GM19351 (cell line): Measurements from ENCODE around the gene HRC.
"Not testable (repeated sequence)": the region's sequence is repeated elsewhere in the genome, so short reads cannot be mapped to it uniquely, and the experiment has no call there.

Experiments used
- ATAC-seq: cut with Tn5 transposase; IDR thresholded peaks from one replicate; pipeline ENCODE4 v1.9.1; 2021; ENCODE audit warnings: mild to moderate bottlenecking, moderate library complexity; ENCODE audit not compliant: unreplicated experiment

Gene HRC

DNA sequence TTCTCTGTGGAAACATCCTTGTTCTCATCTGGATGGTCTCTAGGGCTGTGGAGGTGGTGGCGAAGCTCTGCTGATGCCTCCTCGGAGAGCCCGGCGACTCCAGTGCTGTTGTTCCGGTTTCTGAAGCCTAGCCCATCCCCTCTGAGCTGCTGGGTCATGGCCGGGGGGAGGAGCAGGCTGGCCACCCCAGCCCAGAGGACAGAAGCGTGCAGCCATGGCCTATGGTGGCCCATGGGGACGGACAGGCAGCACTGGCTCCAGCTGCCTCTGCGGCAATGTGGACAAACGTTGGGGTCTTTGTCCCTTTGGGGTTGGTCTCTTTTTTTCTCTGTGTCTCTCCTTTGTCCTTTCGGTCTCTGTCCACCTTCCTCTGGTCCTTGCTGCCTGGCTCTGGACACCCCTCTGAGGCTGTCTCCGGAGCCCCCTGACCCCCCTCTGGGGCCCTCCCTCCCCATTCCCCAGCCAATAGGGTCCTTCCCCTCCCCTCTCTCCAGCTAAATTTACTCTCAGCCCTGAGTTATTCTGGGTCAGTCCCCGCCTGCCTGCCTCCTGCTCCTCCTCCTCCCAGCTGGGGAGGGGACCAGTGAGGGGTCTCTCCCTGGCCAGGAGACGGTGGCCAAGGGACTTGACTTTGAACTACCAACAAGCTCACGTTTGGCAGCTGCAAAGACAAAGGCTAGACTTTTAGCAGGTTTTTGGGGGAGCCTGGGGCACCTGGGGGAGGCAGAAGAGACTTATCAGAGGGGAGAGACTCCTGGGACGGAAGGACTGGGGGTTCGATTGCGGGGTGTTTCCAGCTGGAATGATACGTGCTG, at the start of gene HRC:
Gene HRC (minus strand): TSS at position 392 of the 815 bp plus-strand sequence. CDS start 159 bp downstream, at position 233.
- no peak for ATAC-seq

DNA sequence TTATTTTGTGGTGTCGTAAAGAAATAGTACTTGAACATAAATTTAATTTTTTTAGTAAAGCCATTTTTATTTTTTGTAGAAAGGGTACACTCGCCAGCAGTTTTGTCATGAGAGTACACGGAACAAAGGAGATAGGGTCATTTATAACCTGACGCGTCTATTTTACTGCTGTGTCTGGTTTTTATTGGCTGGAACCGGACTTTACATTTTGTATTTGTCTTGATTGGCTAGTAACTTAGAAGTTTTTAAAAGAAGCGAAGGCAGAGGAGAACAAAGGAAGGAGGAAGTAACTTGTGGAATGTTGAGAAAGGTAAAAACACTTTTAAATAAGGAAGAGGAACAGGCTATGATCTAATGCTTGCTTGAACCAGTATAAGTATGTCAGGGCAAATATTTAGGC, 45.8 kb upstream of the HRC start:
- ATAC-seq = no peak

GRCh38 chr19:49200238-49200862, 45.2 kb upstream of the HRC start:
- ATAC-seq = no peak

GRCh38 chr19:49196527-49197240, 41.5 kb upstream of the HRC start:
- no peak for ATAC-seq

- ATAC-seq = no peak
Measured at GRCh38 chr19:49194408-49194807, 39.2 kb upstream of the HRC start.

- no peak for ATAC-seq
Measured at GRCh38 chr19:49193822-49194394, 38.7 kb upstream of the HRC start.

DNA sequence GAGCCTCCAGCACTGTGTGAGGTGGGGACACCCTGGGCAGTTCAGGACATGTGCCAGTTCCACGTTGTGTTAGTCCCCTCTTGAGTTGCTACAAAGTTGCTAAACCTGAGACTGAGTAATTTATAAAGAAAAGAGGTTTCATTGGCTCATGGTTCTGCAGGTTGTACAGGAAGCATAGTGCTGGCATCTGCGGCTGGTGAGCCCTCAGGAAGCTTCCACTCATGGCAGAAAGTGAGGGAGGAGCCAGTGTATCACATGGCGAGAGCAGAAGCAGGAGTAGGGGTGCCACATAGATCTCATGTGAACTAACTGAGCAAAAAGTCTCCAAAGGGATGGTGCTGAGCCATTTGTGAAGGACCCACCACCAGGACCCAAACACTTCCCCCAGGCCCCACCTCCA, 35.6 kb upstream of the HRC start:
- ATAC-seq = no peak

DNA sequence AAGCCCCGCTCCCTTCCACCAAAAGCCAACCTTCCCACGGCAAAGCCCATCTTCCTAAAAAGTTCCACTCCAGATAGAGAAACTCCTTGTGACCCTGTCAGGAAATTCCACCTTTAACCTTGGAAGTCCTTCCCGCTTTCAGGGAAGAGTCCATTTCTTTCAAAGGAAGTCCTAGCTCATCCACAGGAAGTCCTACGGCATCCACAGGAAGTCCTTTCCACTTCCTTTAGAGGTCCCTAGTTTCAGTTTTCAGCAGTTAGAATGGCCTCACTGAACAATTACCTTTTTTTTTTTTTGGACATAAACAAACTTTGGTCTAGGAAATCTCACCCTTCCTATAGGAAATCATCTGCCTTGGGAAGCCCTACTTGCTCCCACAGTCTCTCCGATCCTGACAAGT, 34.1 kb upstream of the HRC start:
- no peak for ATAC-seq

GRCh38 chr19:49188626-49189200, 33.5 kb upstream of the HRC start:
- no peak for ATAC-seq

GRCh38 chr19:49186108-49186507, 30.9 kb upstream of the HRC start:
- no peak for ATAC-seq

GRCh38 chr19:49182848-49183375, 27.7 kb upstream of the HRC start:
- no peak for ATAC-seq

GRCh38 chr19:49182010-49182847, 27.0 kb upstream of the HRC start:
- ATAC-seq = not testable (repeated sequence)

- ATAC-seq = no peak
Measured at GRCh38 chr19:49180659-49181058, 25.5 kb upstream of the HRC start.

DNA sequence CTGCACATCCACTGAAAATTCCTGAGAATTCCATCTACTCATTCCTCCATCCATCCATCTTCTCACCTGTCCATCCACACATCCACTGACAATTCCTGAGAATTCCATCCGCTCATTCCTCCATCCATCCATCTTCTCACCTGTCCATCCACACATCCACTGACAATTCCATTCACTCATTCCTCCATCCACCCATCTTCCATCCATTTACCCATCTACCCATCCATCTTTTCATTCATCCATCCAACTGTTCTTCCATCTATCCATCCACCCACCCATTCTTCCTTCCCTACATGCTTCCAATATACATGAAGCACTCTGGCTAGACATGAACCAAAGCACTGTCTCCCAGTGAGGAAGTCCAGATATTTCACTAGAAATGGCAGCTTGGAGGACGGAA, 18.0 kb upstream of the HRC start:
- no peak for ATAC-seq

GRCh38 chr19:49168421-49168820, 13.2 kb upstream of the HRC start:
- ATAC-seq = no peak

- ATAC-seq = no peak
Measured at GRCh38 chr19:49167857-49168409, 12.7 kb upstream of the HRC start.

- no peak for ATAC-seq
Measured at GRCh38 chr19:49165865-49166301, 10.7 kb upstream of the HRC start.

- ATAC-seq = no peak
Measured at GRCh38 chr19:49165111-49165750, 10.0 kb upstream of the HRC start.

DNA sequence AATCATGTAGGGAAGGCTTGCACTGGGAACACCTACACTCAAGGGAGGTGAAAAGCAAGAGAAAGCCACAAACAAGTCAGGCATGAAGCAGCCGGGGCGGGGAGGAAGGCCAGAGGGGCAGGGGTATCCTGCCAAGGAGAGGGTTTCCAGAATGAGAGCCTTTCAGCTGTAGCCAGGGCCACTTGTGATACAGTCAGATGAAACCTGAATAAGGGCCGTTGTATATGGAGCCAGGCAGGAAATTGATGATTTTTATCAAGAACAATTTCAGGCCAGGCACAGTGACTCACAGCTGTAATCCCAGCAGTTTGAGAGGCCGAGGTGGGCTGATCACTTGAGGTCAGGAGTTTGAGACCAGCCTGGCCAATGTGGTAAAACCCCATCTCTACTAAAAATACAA, 6.8 kb upstream of the HRC start:
- no peak for ATAC-seq
